ENCODE measurements around the gene CEP89.

The CEP89 gene

GRCh38 chr19:32863841-32864240 lies 107.9 kb downstream of the CEP89 start:
- Histone ChIP-seq H4K20me1 (ENCODE audit: insufficient read depth, low read length) (no peaks in the 10 kb centered on the region), H3K9ac (ENCODE audit: low read length) (no peak overlapping the region), H3K4me2 (ENCODE audit: low read length) (no peak overlapping the region), H2AFZ (ENCODE audit: low read depth, low read length) (no peak overlapping the region), H3K79me2 (ENCODE audit: low read length) (no peaks in the 10 kb centered on the region), H3K36me3 (replicated peaks; ENCODE audit: low read depth, low read length) (no peaks in the 10 kb centered on the region), H3K27ac (ENCODE audit: low read length) (no peak overlapping the region), H3K9me3 (ENCODE audit: insufficient read depth, low read length) (no peaks in the 10 kb centered on the region), H3K4me3 (ENCODE audit: low read length) (no peak overlapping the region), H3K27me3 (ENCODE audit: low read depth, low read length) (no peaks in the 10 kb centered on the region), H3K4me1 (ENCODE audit: low read length) (no peaks in the 10 kb centered on the region)
- TF ChIP-seq CTCF (IDR thresholded peaks at IDR 0.05; ENCODE audit: low read depth, low read length): no peak
- no peak for TF ChIP-seq EZH2phosphoT487 (IDR thresholded peaks at IDR 0.05; ENCODE audit: low read depth)

- no peak for TF ChIP-seq CTCF (IDR thresholded peaks at IDR 0.05; ENCODE audit: low read depth, low read length)
- no peak for TF ChIP-seq EZH2phosphoT487 (IDR thresholded peaks at IDR 0.05; ENCODE audit: low read depth)
- H3K79me2 ChIP-seq (ENCODE audit: low read length): no peaks in the 10 kb centered on the region
- H3K9ac ChIP-seq (ENCODE audit: low read length): no peak overlapping the region
- H3K4me1 ChIP-seq (ENCODE audit: low read length): no peaks in the 10 kb centered on the region
- no peaks in the 10 kb centered on the region for H3K36me3 ChIP-seq (replicated peaks; ENCODE audit: low read depth, low read length)
- no peak overlapping the region for H3K4me3 ChIP-seq (ENCODE audit: low read length)
- H4K20me1 ChIP-seq (ENCODE audit: insufficient read depth, low read length): no peaks in the 10 kb centered on the region
- no peaks in the 10 kb centered on the region for H3K9me3 ChIP-seq (ENCODE audit: insufficient read depth, low read length)
- no peak overlapping the region for H2AFZ ChIP-seq (ENCODE audit: low read depth, low read length)
- no peaks in the 10 kb centered on the region for H3K27me3 ChIP-seq (ENCODE audit: low read depth, low read length)
- no peak overlapping the region for H3K27ac ChIP-seq (ENCODE audit: low read length)
- H3K4me2 ChIP-seq (ENCODE audit: low read length): no peak overlapping the region
Measured at GRCh38 chr19:32863301-32863700, 108.5 kb downstream of the CEP89 start.

GRCh38 chr19:32862741-32863140 lies 109.0 kb downstream of the CEP89 start:
- no peaks in the 10 kb centered on the region for H3K27me3 ChIP-seq (ENCODE audit: low read depth, low read length)
- H3K9ac ChIP-seq (ENCODE audit: low read length): no peak overlapping the region
- TF ChIP-seq EZH2phosphoT487 (IDR thresholded peaks at IDR 0.05; ENCODE audit: low read depth) (no peak), CTCF (IDR thresholded peaks at IDR 0.05; ENCODE audit: low read depth, low read length) (no peak)
- no peak overlapping the region for H3K4me2 ChIP-seq (ENCODE audit: low read length)
- no peak overlapping the region for H3K27ac ChIP-seq (ENCODE audit: low read length)
- H3K9me3 ChIP-seq (ENCODE audit: insufficient read depth, low read length): no peaks in the 10 kb centered on the region
- H3K4me3 ChIP-seq (ENCODE audit: low read length): no peak overlapping the region
- no peak overlapping the region for H2AFZ ChIP-seq (ENCODE audit: low read depth, low read length)
- H3K79me2 ChIP-seq (ENCODE audit: low read length): no peaks in the 10 kb centered on the region
- no peaks in the 10 kb centered on the region for H3K36me3 ChIP-seq (replicated peaks; ENCODE audit: low read depth, low read length)
- H4K20me1 ChIP-seq (ENCODE audit: insufficient read depth, low read length): no peaks in the 10 kb centered on the region
- no peaks in the 10 kb centered on the region for H3K4me1 ChIP-seq (ENCODE audit: low read length)

- Histone ChIP-seq H2AFZ (ENCODE audit: low read depth, low read length) (no peak overlapping the region), H3K36me3 (replicated peaks; ENCODE audit: low read depth, low read length) (no peaks in the 10 kb centered on the region), H3K4me1 (ENCODE audit: low read length) (no peaks in the 10 kb centered on the region), H3K79me2 (ENCODE audit: low read length) (no peaks in the 10 kb centered on the region), H3K4me3 (ENCODE audit: low read length) (no peak overlapping the region), H3K27ac (ENCODE audit: low read length) (no peak overlapping the region), H3K9ac (ENCODE audit: low read length) (no peak overlapping the region), H4K20me1 (ENCODE audit: insufficient read depth, low read length) (no peaks in the 10 kb centered on the region), H3K4me2 (ENCODE audit: low read length) (no peak overlapping the region), H3K27me3 (ENCODE audit: low read depth, low read length) (no peaks in the 10 kb centered on the region), H3K9me3 (ENCODE audit: insufficient read depth, low read length) (no peaks in the 10 kb centered on the region)
- TF ChIP-seq CTCF (IDR thresholded peaks at IDR 0.05; ENCODE audit: low read depth, low read length): no peak
- TF ChIP-seq EZH2phosphoT487 (IDR thresholded peaks at IDR 0.05; ENCODE audit: low read depth): no peak
Measured at GRCh38 chr19:32862173-32862572, 109.6 kb downstream of the CEP89 start.

Measured in OCI-LY3 (cell line).